ENCODE results near the gene RB1.

DNA sequence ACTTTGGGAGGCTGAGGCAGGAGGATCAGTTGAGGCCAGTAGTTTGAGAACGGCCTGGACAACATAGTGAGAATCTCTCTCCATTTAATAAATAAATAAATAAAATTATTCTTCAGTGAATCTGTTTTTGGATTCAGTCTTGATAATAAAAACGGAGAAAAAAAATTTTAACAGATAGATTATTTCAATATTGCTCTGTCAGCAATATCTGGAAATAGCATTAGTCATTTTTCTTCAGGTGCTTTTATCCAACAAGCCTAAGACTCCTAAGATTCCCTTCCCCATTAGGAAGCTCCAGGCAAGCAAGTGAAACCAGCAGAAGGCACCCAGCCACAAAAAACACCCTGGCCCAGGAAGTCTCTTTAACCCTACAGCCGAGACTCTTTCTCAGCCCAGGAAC, 130.6 kb downstream of the RB1 start:
- TF ChIP-seq GATA3 (IDR thresholded peaks at IDR 0.05; ENCODE audit: low read depth, low read length) (no peak), GATA2 (IDR thresholded peaks at IDR 0.05; ENCODE audit: low read depth, low read length) (no peak)
